ENCODE data around the gene KCNN3. TPM values are rescaled to one million over a fixed set of nuclear protein-coding genes. Genes with fewer than 3 reads are reported as not detected.

Gene KCNN3
- total RNA-seq, 6 donors from 2014 or later, result 2.7 to 6.6 (median 3.7) TPM

GRCh38 chr1:154802982-154803920 lies 66.8 kb downstream of the KCNN3 start:
- Histone ChIP-seq H3K36me3 (no peaks in the 10 kb centered on the region), H3K4me3 (no peak overlapping the region), H3K27ac (no peak overlapping the region), H3K9me3 (no peaks in the 10 kb centered on the region), H3K4me1 (no peaks in the 10 kb centered on the region), H3K27me3 (no peaks in the 10 kb centered on the region)
- TF ChIP-seq POLR2A (IDR thresholded peaks at IDR 0.05) (no peak), CTCF (IDR thresholded peaks at IDR 0.05) (no peak), POLR2AphosphoS5 (IDR thresholded peaks at IDR 0.05) (no peak), EP300 (IDR thresholded peaks at IDR 0.05) (no peak)
- WGBS, 2 donors, result 70 to 82% methylated on average over 7 to 8 of the region's 8 CpGs
- DNase-seq (no peak), ATAC-seq (ENCODE audit: low FRiP score in 2 of 2) (no peak)

- Histone ChIP-seq H3K27ac (no peak overlapping the region), H3K9me3 (no peaks in the 10 kb centered on the region), H3K4me1 (no peaks in the 10 kb centered on the region), H3K36me3 (no peaks in the 10 kb centered on the region), H3K4me3 (no peak overlapping the region), H3K27me3 (no peaks in the 10 kb centered on the region)
- TF ChIP-seq EP300 (IDR thresholded peaks at IDR 0.05), result no peak
- no peak for TF ChIP-seq POLR2A (IDR thresholded peaks at IDR 0.05)
- no peak for TF ChIP-seq CTCF (IDR thresholded peaks at IDR 0.05)
- no peak for TF ChIP-seq POLR2AphosphoS5 (IDR thresholded peaks at IDR 0.05)
- ATAC-seq (ENCODE audit: low FRiP score in 2 of 2) (no peak), DNase-seq (no peak)
- WGBS, 2 donors, result 83 to 86% methylated on average over 2 of the region's 2 CpGs
These were observed 67.6 kb downstream of the KCNN3 start for GRCh38 chr1:154802336-154802969.

GRCh38 chr1:154801234-154802011 lies 68.7 kb downstream of the KCNN3 start:
- no peak for TF ChIP-seq POLR2AphosphoS5 (IDR thresholded peaks at IDR 0.05)
- no peak for TF ChIP-seq EP300 (IDR thresholded peaks at IDR 0.05)
- no peak for TF ChIP-seq POLR2A (IDR thresholded peaks at IDR 0.05)
- TF ChIP-seq CTCF (IDR thresholded peaks at IDR 0.05), result no peak
- DNase-seq (no peak), ATAC-seq (ENCODE audit: low FRiP score in 2 of 2) (no peak)
- H3K27ac ChIP-seq, result no peak overlapping the region
- no peaks in the 10 kb centered on the region for H3K4me1 ChIP-seq
- H3K9me3 ChIP-seq, result no peaks in the 10 kb centered on the region
- no peaks in the 10 kb centered on the region for H3K36me3 ChIP-seq
- no peaks in the 10 kb centered on the region for H3K27me3 ChIP-seq
- WGBS, 2 donors, result 87 to 91% methylated on average over 16 of the region's 16 CpGs
- H3K4me3 ChIP-seq, result no peak overlapping the region

- no peak for ATAC-seq (ENCODE audit: low FRiP score in 2 of 2)
- Histone ChIP-seq H3K27me3 (no peaks in the 10 kb centered on the region), H3K9me3 (no peaks in the 10 kb centered on the region), H3K27ac (no peak overlapping the region), H3K36me3 (no peaks in the 10 kb centered on the region), H3K4me3 (no peak overlapping the region), H3K4me1 (no peaks in the 10 kb centered on the region)
- no peak for TF ChIP-seq EP300 (IDR thresholded peaks at IDR 0.05)
- TF ChIP-seq POLR2AphosphoS5 (IDR thresholded peaks at IDR 0.05), result no peak
- TF ChIP-seq POLR2A (IDR thresholded peaks at IDR 0.05), result no peak
- no peak for TF ChIP-seq CTCF (IDR thresholded peaks at IDR 0.05)
- WGBS, 2 donors, result 91 to 92% methylated on average over 5 of the region's 5 CpGs
- no peak for DNase-seq
These were observed 70.9 kb downstream of the KCNN3 start for GRCh38 chr1:154799188-154799587.
